ENCODE data around the gene CEACAM16.

DNA sequence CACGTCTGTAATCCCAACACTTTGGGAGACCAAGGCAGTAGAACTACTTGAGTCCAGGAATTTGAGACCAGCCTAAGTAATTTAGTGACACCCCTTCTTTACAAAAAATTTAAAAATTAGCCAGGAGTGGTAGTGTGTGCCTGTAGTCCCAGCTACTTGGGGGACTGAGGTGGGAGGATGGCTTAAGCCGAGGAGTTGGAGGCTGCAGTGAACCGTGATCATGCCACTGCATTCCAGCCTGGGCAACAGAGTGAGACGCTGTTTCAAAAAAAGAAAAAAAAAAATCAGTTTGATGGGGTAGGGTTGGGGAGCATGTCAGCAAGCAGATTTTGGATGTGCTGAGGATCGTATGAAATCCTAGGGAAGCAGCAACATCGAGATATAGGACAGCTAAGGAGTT, 23.4 kb upstream of the CEACAM16 start:
- TF ChIP-seq CTCF (IDR thresholded peaks at IDR 0.05; ENCODE audit: poor library complexity, severe bottlenecking): no peak
- TF ChIP-seq TAF1 (IDR thresholded peaks at IDR 0.05; ENCODE audit: low read depth): no peak
- no peak for TF ChIP-seq EZH2 (IDR thresholded peaks at IDR 0.05; ENCODE audit: borderline replicate concordance, insufficient read depth, low read length, poor library complexity, severe bottlenecking)
- no peak for TF ChIP-seq POLR2AphosphoS5 (IDR thresholded peaks at IDR 0.05)
- TF ChIP-seq, protein P1, sequence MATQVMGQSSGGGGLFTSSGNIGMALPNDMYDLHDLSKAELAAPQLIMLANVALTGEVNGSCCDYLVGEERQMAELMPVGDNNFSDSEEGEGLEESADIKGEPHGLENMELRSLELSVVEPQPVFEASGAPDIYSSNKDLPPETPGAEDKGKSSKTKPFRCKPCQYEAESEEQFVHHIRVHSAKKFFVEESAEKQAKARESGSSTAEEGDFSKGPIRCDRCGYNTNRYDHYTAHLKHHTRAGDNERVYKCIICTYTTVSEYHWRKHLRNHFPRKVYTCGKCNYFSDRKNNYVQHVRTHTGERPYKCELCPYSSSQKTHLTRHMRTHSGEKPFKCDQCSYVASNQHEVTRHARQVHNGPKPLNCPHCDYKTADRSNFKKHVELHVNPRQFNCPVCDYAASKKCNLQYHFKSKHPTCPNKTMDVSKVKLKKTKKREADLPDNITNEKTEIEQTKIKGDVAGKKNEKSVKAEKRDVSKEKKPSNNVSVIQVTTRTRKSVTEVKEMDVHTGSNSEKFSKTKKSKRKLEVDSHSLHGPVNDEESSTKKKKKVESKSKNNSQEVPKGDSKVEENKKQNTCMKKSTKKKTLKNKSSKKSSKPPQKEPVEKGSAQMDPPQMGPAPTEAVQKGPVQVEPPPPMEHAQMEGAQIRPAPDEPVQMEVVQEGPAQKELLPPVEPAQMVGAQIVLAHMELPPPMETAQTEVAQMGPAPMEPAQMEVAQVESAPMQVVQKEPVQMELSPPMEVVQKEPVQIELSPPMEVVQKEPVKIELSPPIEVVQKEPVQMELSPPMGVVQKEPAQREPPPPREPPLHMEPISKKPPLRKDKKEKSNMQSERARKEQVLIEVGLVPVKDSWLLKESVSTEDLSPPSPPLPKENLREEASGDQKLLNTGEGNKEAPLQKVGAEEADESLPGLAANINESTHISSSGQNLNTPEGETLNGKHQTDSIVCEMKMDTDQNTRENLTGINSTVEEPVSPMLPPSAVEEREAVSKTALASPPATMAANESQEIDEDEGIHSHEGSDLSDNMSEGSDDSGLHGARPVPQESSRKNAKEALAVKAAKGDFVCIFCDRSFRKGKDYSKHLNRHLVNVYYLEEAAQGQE (IDR thresholded peaks at IDR 0.05; ENCODE audit: borderline replicate concordance): no peak
- TF ChIP-seq EP300 (conservative IDR thresholded peaks at IDR 0.05; ENCODE audit: poor library complexity, severe bottlenecking): no peak
- TF ChIP-seq RAD21 (conservative IDR thresholded peaks at IDR 0.05): no peak
- no peak for TF ChIP-seq MXI1 (conservative IDR thresholded peaks at IDR 0.05; ENCODE audit: poor library complexity, severe bottlenecking)
- TF ChIP-seq SMC3 (conservative IDR thresholded peaks at IDR 0.05; ENCODE audit: poor library complexity): no peak
